Measurements from ENCODE around the gene NTNG1. TPM values are rescaled to one million over a fixed set of nuclear protein-coding genes. Genes with fewer than 3 reads are reported as not detected.

Gene NTNG1
- total and polyA plus RNA-seq, 12 donors = 0.06 TPM; not detected in 11

DNA sequence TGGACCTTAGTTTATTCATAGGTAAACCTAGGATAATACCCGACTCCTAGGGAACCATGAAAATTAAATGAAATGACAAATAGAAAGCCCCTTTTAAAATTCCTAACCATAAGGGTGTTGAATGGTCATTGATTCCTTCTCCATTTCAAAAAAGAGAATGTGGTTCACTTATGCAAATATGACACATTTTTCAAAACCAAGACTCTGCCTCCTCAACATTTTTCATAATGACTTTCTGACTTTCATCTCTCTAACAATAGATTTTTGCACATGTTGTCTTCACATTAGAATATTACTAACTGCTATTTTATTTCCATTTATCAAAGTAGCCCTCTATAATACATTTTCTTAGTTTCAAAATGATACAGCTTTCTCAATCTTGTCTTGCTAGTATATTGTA lies 169.1 kb downstream of the NTNG1 start:
- no peaks in the 10 kb centered on the region for H3K36me3 ChIP-seq
- 67 to 73% methylated on average over 1 of the region's 1 CpG for WGBS, 2 donors
- H3K27ac ChIP-seq = no peak overlapping the region
- TF ChIP-seq, protein P1, sequence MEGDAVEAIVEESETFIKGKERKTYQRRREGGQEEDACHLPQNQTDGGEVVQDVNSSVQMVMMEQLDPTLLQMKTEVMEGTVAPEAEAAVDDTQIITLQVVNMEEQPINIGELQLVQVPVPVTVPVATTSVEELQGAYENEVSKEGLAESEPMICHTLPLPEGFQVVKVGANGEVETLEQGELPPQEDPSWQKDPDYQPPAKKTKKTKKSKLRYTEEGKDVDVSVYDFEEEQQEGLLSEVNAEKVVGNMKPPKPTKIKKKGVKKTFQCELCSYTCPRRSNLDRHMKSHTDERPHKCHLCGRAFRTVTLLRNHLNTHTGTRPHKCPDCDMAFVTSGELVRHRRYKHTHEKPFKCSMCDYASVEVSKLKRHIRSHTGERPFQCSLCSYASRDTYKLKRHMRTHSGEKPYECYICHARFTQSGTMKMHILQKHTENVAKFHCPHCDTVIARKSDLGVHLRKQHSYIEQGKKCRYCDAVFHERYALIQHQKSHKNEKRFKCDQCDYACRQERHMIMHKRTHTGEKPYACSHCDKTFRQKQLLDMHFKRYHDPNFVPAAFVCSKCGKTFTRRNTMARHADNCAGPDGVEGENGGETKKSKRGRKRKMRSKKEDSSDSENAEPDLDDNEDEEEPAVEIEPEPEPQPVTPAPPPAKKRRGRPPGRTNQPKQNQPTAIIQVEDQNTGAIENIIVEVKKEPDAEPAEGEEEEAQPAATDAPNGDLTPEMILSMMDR (IDR thresholded peaks at IDR 0.05) = no peak
- DNase-seq (no peak), ATAC-seq (no peak)
- no peak overlapping the region for H3K4me3 ChIP-seq
- intact Hi-C loops (cut with DNase I) = no loop called here
- no peaks in the 10 kb centered on the region for H3K9me3 ChIP-seq
- H3K4me1 ChIP-seq = no peaks in the 10 kb centered on the region
- no peaks in the 10 kb centered on the region for H3K27me3 ChIP-seq

DNA sequence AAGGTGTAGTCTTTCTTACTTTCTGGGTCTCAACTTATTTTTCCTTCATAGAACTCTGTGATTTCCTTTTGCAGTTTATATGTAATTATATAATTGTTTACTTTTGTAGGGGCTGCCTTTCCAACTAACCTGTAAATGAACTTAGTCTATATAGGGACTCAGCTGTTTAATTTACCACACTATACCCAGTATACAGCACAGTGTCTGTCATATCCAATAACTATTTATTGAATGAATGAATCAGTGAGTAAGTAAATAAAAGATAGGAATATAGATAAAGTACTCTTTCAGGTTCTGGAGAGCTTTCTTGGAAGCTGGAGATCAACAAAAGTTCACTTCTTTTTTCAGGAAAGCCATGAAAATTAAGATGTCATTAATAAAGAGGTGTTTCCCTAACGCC lies 174.8 kb downstream of the NTNG1 start:
- Histone ChIP-seq H3K4me3 (no peak overlapping the region), H3K9me3 (no peaks in the 10 kb centered on the region), H3K4me1 (no peaks in the 10 kb centered on the region), H3K36me3 (no peaks in the 10 kb centered on the region), H3K27me3 (no peaks in the 10 kb centered on the region), H3K27ac (no peak overlapping the region)
- intact Hi-C loops (cut with DNase I) = no loop called here
- TF ChIP-seq, protein P1 (IDR thresholded peaks at IDR 0.05) = no peak
- ATAC-seq = no peak
- WGBS, 2 donors = 34 to 55% methylated on average over 1 of the region's 1 CpG
- no peak for DNase-seq

DNA sequence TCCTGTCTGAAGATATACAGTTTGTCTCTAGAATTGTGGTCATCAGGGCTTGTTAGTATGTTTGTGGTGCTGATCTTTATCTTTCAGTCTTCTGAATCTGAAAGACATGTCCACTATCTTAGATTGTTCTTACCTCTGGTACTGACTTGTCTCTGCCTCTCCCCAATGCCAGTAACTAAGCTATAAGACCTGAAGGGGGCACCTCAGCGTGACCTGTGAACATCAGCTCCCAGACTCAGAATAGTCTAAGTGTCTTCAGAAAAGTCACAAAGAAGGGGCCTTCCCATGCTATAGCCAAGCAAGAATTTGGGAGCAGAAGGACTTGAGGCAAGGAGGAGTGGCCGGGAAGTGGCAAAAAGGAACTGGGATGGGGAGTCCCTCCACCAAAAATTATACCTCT lies 178.1 kb downstream of the NTNG1 start:
- Histone ChIP-seq H3K9me3 (no peaks in the 10 kb centered on the region), H3K27ac (no peak overlapping the region), H3K4me1 (no peaks in the 10 kb centered on the region), H3K36me3 (no peaks in the 10 kb centered on the region), H3K27me3 (no peaks in the 10 kb centered on the region), H3K4me3 (no peak overlapping the region)
- ATAC-seq = no peak
- 75 to 77% methylated on average over 2 of the region's 2 CpGs for WGBS, 2 donors
- intact Hi-C loops (cut with DNase I) = no loop called here
- DNase-seq = no peak
- TF ChIP-seq, protein P1 (IDR thresholded peaks at IDR 0.05) = no peak

DNA sequence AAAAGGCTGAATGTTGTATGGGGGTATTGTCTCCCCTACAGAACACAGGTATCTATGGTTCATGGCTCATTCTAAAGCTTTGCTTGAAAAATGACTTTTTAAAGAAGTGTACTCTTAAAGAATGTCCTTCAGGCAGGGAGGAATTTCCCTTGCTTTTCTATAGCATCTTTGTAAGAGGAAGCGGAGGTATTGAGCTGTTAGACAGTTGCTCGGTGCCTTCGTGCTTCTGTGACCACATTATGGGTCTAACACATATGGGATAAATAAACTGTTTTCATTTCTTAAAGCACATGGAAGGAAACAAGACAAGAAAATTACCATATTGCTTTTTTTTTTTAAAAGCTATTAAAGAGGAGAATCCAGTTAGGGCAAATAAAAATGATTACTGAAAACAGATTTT lies 182.9 kb downstream of the NTNG1 start:
- no peak for DNase-seq
- no peak for ATAC-seq
- Histone ChIP-seq H3K4me1 (no peaks in the 10 kb centered on the region), H3K27me3 (no peaks in the 10 kb centered on the region), H3K9me3 (no peaks in the 10 kb centered on the region), H3K27ac (no peak overlapping the region), H3K4me3 (no peak overlapping the region), H3K36me3 (no peaks in the 10 kb centered on the region)
- 85 to 88% methylated on average over 3 of the region's 3 CpGs for WGBS, 2 donors
- TF ChIP-seq, protein P1 (IDR thresholded peaks at IDR 0.05) = no peak
- intact Hi-C loops (cut with DNase I) = no loop called here
